Measurements from ENCODE around the gene MSI1.
A peak's percentile ranks its signal among the peaks of the same experiment; 100 is the strongest.

The MSI1 gene

DNA sequence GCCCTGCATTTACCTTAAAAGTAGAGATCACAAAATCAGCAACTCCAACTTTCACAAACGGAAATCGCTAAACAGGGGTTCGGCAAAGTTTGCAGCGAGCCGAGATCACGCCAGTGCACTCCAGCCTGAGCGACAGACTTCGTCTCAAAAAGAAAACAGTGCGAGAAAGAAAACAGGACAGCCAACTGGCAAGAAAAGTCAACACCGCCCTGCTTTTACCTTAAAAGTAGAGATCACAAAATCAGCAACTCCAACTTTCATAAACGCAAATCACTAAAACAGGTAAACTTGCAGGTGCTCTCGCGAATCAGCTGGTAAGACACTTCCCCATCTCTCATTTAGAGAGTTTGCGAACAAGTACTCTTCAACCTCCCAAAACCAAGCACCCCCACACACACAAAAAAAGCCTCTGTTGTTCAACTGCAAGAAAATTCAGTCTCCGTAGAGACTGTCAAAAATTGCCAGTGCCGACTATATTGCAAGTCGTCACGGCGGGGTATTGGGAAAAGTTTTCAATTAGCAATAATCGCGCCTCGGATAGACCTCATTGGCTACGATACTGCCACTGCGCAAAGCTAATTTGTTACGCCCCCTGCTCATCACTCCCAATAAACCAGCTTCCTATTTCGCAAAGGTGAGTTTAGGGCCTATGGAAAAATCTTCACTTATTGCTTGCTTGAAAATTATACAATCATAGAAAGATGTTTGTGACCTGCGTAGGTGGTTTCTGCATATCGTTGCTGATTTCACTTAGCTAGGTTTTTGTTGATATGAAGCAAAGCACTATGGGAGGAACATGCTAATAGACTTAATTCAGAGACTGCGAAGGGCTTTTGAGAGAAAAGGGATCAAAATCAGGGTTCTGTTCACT lies 76.1 kb downstream of the MSI1 start, which contains the start of gene RNU4-1:
Gene RNU4-1 (minus strand): TSS at position 577 of the 871 bp plus-strand sequence.
- Histone ChIP-seq H3K27ac (peak within 1 kb of the TSS; percentile 99), H4K20me1 (no peaks in the 10 kb centered on the region), H3K4me1 (peaks cover 30% of the 10 kb centered on the region), H3K27me3 (no peaks in the 10 kb centered on the region), H3K9me3 (no peaks in the 10 kb centered on the region), H3K4me2 (peak within 1 kb of the TSS; percentile 94), H3K4me3 (peak within 1 kb of the TSS; percentile 77), H3K9ac (peak within 1 kb of the TSS; percentile 99), H3K36me3 (no peaks in the 10 kb centered on the region)
- no peak for TF ChIP-seq Cebpa-rat (IDR thresholded peaks at IDR 0.05)

- H3K4me2 ChIP-seq, result peak overlapping the region; percentile 94
- H3K4me3 ChIP-seq, result peak overlapping the region; percentile 77
- no peaks in the 10 kb centered on the region for H3K27me3 ChIP-seq
- no peaks in the 10 kb centered on the region for H3K9me3 ChIP-seq
- H4K20me1 ChIP-seq, result no peaks in the 10 kb centered on the region
- peaks cover 35% of the 10 kb centered on the region for H3K4me1 ChIP-seq
- H3K27ac ChIP-seq, result peak overlapping the region; percentile 99
- H3K9ac ChIP-seq, result peak overlapping the region; percentile 99
- H3K36me3 ChIP-seq, result no peaks in the 10 kb centered on the region
- TF ChIP-seq Cebpa-rat (IDR thresholded peaks at IDR 0.05), result no peak
Measured at GRCh38 chr12:120292411-120292660, 76.6 kb downstream of the MSI1 start.
